22Rv1 (cell line): Measurements from ENCODE around the gene ZNF341.

Experiments used
- ZFX ChIP-seq: fragments of 450-650 bp; IDR thresholded peaks from 2 replicates; pipeline ENCODE4 v1.6.1; 2017; ENCODE audit warnings: antibody characterized with exemption, borderline replicate concordance
- TF ChIP-seq, protein P1 (sequence below): fragments of 450-650 bp; IDR thresholded peaks from 2 replicates; pipeline ENCODE4 v1.5.1; 2017; ENCODE audit warnings: mild to moderate bottlenecking

DNA sequence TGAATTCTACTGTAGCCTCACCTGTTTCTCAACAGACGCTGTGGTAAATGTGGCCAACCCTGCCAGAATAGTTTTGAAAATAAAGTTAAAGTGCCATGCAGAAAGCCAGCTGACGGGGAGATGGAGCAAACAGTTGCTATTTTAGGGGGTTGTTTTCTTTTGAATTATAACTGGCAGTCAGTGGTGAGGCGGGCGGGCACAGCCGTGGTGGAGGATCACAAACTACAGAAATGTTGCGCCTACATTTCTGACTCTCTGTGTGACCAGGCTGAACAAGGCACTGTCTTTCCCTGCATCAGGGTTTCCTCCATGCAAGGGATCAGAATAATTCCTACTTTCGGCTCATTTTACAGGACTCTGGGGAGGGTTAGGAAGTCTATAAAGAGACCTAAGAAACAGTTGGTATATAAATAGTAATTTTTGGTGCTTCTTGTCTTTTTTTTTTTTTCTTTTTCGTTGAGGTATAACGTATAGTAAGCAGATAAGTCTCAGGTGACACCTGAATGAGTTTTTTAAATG, 96.6 kb downstream of the ZNF341 start:
- TF ChIP-seq, protein P1, sequence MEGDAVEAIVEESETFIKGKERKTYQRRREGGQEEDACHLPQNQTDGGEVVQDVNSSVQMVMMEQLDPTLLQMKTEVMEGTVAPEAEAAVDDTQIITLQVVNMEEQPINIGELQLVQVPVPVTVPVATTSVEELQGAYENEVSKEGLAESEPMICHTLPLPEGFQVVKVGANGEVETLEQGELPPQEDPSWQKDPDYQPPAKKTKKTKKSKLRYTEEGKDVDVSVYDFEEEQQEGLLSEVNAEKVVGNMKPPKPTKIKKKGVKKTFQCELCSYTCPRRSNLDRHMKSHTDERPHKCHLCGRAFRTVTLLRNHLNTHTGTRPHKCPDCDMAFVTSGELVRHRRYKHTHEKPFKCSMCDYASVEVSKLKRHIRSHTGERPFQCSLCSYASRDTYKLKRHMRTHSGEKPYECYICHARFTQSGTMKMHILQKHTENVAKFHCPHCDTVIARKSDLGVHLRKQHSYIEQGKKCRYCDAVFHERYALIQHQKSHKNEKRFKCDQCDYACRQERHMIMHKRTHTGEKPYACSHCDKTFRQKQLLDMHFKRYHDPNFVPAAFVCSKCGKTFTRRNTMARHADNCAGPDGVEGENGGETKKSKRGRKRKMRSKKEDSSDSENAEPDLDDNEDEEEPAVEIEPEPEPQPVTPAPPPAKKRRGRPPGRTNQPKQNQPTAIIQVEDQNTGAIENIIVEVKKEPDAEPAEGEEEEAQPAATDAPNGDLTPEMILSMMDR, result no peak
- TF ChIP-seq ZFX, result no peak
